HG03571 (cell line): ENCODE data around the gene LMOD1.
"Not testable (repeated sequence)": the region's sequence is repeated elsewhere in the genome, so short reads cannot be mapped to it uniquely, and the experiment has no call there.

Experiments
- ATAC-seq: cut with Tn5 transposase; IDR thresholded peaks from one replicate; pipeline ENCODE4 v1.9.1; 2021; ENCODE audit not compliant: unreplicated experiment

LMOD1 gene

GRCh38 chr1:201946224-201946908, at the start of gene LMOD1:
Gene LMOD1, minus strand, starts transcription at chr1:201946548. Its CDS starts 208 bp downstream, at chr1:201946340.
- no peak for ATAC-seq

DNA sequence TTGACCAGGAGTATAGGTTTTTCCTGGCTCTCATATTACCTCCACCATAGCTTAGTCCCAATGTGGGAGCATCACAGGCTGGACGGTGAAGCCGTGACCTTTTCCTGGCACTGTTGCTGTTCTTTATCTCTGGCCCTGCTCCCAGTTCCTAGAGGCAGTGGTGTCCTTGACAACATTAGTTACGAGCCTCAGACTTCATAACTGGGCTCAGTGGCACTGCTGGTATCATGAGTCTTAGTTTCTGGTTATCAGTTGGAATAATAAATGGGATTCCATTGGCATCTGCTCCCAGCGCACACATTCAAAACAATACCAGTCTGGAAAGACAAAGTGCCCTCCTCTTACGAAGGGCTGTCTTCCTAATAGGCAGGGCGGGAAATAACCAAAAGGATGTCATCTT, 44.1 kb upstream of the LMOD1 start:
- no peak for ATAC-seq

GRCh38 chr1:201989354-201990128, 43.2 kb upstream of the LMOD1 start:
- no peak for ATAC-seq

GRCh38 chr1:201988601-201989000, 42.3 kb upstream of the LMOD1 start:
- ATAC-seq = no peak

DNA sequence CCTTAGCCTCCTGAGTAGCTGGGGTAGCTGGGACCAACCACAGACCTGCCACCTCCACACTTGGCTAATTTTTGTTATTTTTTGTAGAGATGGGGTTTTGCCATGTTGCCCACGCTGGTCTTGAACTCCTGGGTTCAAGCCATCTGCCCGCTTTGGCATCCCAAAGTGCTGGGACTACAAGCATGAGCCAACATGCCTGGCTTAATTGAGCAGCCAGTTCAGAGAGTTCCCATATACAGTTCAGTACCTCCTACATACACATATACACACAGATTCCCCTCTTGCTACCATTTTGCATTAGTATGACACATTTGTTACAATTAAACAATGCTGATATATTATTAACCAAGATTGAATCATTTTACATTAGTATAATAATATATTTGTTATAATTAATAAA, 39.0 kb upstream of the LMOD1 start:
- no peak for ATAC-seq

DNA sequence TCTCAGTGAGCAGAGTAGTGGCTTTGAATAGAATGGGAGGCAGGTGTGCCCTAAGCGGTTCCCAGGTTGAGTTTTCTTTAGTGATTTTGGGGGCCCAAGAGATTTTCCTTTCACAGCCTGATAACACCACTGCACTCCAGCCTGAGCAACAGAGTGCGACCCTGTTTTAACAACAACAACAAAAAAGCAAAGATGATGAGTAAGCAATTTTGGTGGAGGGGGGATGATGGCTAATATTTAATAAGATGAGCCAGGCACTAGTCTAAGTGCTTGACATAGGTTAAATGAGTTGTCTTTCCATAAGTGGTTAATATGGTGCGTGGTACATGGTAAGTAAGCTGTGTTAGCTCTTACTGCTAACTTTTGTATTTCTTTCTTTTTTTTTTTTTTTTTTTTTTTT, 38.1 kb upstream of the LMOD1 start:
- ATAC-seq = no peak

DNA sequence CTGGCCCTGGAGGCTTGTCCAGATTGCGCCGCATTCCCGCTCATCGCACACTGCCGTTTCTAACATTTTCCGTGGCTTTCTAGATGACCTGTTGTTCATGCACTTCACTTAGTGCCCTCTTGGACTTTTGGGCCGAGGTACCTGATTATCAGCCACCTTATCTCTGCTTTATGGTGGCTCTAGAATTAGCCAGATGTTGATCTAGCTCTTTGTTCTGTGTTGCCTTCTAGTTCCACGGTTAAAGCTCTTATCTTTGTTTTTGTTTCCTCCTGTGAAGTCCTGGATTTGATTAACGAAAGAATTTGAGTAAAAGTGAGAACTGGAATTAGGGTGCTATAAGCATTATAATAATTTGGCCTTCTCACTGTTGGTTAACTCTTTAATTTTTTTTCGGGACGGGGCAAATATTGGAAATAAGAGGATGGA, 37.0 kb upstream of the LMOD1 start:
- no peak for ATAC-seq

DNA sequence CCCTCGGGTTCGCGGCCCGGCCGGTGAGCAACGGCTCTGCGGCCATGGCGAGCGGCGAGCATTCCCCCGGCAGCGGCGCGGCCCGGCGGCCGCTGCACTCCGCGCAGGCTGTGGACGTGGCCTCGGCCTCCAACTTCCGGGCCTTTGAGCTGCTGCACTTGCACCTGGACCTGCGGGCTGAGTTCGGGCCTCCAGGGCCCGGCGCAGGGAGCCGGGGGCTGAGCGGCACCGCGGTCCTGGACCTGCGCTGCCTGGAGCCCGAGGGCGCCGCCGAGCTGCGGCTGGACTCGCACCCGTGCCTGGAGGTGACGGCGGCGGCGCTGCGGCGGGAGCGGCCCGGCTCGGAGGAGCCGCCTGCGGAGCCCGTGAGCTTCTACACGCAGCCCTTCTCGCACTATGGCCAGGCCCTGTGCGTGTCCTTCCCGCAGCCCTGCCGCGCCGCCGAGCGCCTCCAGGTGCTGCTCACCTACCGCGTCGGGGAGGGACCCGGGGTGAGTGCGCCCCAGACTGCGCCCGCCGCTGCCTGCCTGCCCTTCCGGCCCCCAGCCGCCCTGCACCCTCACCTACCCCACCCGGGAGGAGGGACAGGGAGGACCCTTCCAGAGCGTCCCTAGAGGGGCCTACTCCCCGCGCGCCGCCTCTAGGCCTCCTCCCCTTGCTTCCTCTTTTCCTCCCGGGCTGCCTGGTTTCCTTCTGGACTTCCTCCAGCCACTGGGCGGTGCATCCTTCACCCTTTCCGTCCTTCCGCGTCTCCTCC, 36.5 kb upstream of the LMOD1 start, which contains the start of gene RNPEP:
Gene RNPEP, plus strand, starts transcription at position 26 of the 757 bp plus-strand sequence. Its CDS starts 19 bp downstream, at position 45.
- ATAC-seq = peak; percentile 76

- peak; percentile 20 for ATAC-seq
Observed at GRCh38 chr1:201982082-201982622, 35.8 kb upstream of the LMOD1 start.

DNA sequence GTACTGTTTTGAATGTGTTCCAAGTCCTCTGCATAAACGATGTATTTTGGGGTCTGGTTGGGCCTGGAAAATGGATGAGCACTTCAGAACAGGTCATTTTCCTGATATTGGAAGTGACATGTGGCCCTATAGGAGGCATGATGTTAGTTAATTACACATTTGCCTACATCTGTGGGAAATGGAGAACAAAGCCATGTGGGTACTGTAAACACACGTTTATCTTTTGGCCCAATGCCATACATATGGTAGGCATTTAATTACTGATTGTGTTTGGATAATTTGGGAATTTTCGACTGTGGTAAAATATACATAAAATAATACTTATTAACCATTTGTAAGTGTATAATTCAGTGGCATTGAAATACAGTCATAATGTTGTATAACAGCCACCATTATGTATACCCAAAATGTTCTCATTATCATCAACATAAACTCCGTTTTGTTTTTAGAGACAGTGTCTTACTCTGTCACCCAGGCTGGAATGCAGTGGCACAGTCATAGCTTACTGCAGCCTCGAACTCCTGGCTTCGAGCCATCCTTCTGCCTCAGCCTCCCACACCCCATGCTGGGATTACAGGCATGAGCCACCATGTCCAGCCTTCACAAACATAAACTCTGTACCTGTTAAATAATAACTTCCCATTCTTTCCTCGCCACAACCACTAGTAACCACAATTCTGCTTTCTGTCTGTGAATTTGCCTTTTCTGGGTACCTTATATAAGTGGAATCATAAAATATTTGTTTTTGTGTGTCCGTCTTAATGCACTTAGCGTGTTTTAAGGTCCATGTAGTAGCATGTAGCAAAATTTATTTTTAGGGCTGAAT, 24.2 kb upstream of the LMOD1 start:
- no peak for ATAC-seq

DNA sequence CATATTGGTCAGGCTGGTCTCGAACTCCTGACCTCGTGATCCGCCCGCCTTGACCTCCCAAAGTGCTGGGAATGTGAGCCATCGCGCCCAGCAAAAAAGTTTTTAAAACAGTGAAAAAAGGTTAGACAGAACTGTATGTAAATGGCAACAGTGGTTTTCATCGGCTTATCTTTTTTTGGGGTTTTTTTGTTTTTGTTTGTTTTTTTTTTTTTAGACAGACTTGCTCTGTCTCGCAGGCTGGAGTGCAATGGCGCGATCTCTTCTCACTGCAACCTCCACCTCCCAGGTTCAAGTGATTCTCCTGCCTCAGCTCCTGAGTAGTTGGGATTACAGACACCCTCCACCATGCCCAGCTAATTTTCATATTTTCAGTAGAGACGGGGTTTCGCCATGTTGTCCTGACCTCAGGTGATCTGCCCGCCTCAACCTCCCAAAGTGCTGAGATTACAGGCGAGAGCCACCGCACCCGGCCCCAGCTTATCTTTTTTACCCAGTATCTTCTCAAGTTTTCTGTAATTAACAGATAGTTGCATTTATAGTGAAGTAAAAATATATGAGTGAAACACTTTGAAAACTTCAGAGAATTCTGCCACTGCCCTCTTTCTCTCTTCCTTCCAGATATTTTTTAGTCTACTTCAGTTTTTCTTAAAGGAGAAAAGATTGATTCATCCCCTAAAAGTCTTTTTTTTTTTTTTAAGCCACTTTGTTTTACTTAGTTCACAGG, 22.0 kb upstream of the LMOD1 start:
- ATAC-seq = no peak

GRCh38 chr1:201966171-201966570, 19.8 kb upstream of the LMOD1 start:
- ATAC-seq = no peak

DNA sequence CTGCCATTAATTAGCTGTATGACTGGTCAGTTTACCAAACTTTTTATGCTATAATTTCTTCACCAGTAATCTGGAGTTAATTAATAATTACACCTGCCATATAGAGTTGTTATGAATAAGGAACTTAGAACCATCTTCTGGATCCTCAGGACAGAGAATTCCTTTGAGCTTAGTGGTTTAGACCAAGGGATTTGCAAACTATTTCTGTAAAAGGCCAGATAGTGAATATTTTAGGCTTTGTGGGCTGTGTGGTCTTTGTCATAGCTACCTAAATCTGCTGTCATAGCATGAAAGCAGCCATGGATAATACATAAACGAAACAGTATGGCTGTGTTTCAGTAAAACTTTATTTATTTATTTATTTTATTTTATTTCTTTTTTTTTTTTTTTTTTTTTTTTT, 17.9 kb upstream of the LMOD1 start:
- no peak for ATAC-seq

- ATAC-seq = not testable (repeated sequence)
Observed at GRCh38 chr1:201962382-201962781, 16.0 kb upstream of the LMOD1 start.

- no peak for ATAC-seq
Observed at GRCh38 chr1:201958348-201958747, 12.0 kb upstream of the LMOD1 start.

DNA sequence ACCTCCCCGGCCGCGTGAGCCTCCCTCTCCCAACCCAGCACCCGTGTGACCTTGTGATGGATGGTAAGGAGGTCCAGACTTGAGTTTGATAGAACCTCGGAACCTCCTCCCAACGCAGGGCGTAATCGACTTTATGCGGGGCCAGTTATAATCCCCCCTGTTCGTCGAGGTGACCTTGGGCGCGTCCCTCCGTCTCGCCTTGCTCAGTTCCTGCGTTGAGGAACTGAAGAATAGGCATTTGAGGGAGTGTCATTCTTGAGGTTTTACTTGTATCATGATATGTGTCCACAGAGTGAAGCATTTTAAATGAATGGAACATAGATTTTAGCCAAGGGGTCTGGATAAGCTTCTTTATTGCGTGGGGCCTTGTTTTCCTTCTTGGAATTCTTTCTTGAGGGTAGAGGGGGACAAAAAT, 9.4 kb upstream of the LMOD1 start:
- peak; percentile 34 for ATAC-seq

- ATAC-seq = peak; percentile 99
Observed at GRCh38 chr1:201955009-201955728, 8.8 kb upstream of the LMOD1 start, which contains the start of gene TIMM17A. Gene TIMM17A, plus strand, starts transcription at chr1:201955503. Its CDS starts 24 bp downstream, at chr1:201955527.

- ATAC-seq = no peak
Observed at GRCh38 chr1:201954263-201955008, 8.1 kb upstream of the LMOD1 start.
